ENCODE results near the gene AMOTL2.

AMOTL2 gene

GRCh38 chr3:134376786-134377426, 2.7 kb upstream of the AMOTL2 start:
- H4K8ac ChIP-seq (ENCODE audit: low read length) = no peak overlapping the region
- H2BK12ac ChIP-seq (ENCODE audit: low read length in 2 of 2) = no peak overlapping the region
- H4K91ac ChIP-seq (ENCODE audit: low read length) = no peak overlapping the region
- H3K9me3 ChIP-seq (ENCODE audit: control insufficient read depth, low read length) = no peaks in the 10 kb centered on the region
- WGBS = 96% methylated on average over 5 of the region's 5 CpGs
- H3K27ac ChIP-seq (ENCODE audit: low read length, poor library complexity, severe bottlenecking) = no peak overlapping the region
- H3K36me3 ChIP-seq (ENCODE audit: control insufficient read depth in 1 of 2, insufficient read depth in 2 of 2, low read depth in 1 of 2, low read length in 2 of 2) = peaks cover 0 to 3% of the 10 kb centered on the region in 2 experiments
- no peak for DNase-seq
- no peak overlapping the region for H2BK5ac ChIP-seq (ENCODE audit: low read depth, low read length, poor library complexity, severe bottlenecking)
- peaks cover 0 to 11% of the 10 kb centered on the region in 2 experiments for H3K27me3 ChIP-seq (ENCODE audit: control insufficient read depth in 1 of 2, insufficient read depth in 1 of 2, low read length in 2 of 2)
- peaks cover 17% of the 10 kb centered on the region for H3K4me1 ChIP-seq (ENCODE audit: control insufficient read depth, insufficient read depth, low read depth, low read length)
- H2AK5ac ChIP-seq (ENCODE audit: low read length, severe bottlenecking) = no peak overlapping the region
- no peak overlapping the region for H3K18ac ChIP-seq (ENCODE audit: low read depth in 1 of 2, low read length in 2 of 2)
- no peak overlapping the region for H2BK120ac ChIP-seq (ENCODE audit: low read depth, low read length)
- no peak overlapping the region for H3K23ac ChIP-seq (ENCODE audit: low read length in 2 of 2)
- peaks cover 5% of the 10 kb centered on the region for H3K79me1 ChIP-seq (replicated peaks; ENCODE audit: low read length, poor library complexity, severe bottlenecking)
- no peak overlapping the region for H3K4me3 ChIP-seq (ENCODE audit: insufficient read depth in 1 of 2, low read depth in 1 of 2, low read length in 2 of 2)
- H3K4me2 ChIP-seq (ENCODE audit: low read length, poor library complexity, severe bottlenecking) = no peak overlapping the region
- no peak overlapping the region for H2AFZ ChIP-seq (ENCODE audit: low read depth, low read length)
- H3K9ac ChIP-seq (ENCODE audit: low read length) = no peak overlapping the region
- no peak overlapping the region for H3K4ac ChIP-seq (ENCODE audit: low read depth in 1 of 2, low read length in 2 of 2)
- H2BK15ac ChIP-seq (ENCODE audit: low read depth, poor library complexity, severe bottlenecking) = no peak overlapping the region
- H3K14ac ChIP-seq (ENCODE audit: low read length in 2 of 2) = no peak overlapping the region

GRCh38 chr3:134376385-134376765, 2.1 kb upstream of the AMOTL2 start:
- Histone ChIP-seq H3K27me3 (ENCODE audit: control insufficient read depth in 1 of 2, insufficient read depth in 1 of 2, low read length in 2 of 2) (peaks cover 0 to 11% of the 10 kb centered on the region in 2 experiments), H3K27ac (ENCODE audit: low read length, poor library complexity, severe bottlenecking) (no peak overlapping the region), H2BK15ac (ENCODE audit: low read depth, poor library complexity, severe bottlenecking) (no peak overlapping the region), H3K14ac (ENCODE audit: low read length in 2 of 2) (no peak overlapping the region), H3K36me3 (ENCODE audit: control insufficient read depth in 1 of 2, insufficient read depth in 2 of 2, low read depth in 1 of 2, low read length in 2 of 2) (peaks cover 0 to 6% of the 10 kb centered on the region in 2 experiments), H3K9ac (ENCODE audit: low read length) (no peak overlapping the region), H3K18ac (ENCODE audit: low read depth in 1 of 2, low read length in 2 of 2) (no peak overlapping the region), H2AFZ (ENCODE audit: low read depth, low read length) (no peak overlapping the region), H4K91ac (ENCODE audit: low read length) (no peak overlapping the region), H2BK12ac (ENCODE audit: low read length in 2 of 2) (no peak overlapping the region), H3K23ac (ENCODE audit: low read length in 2 of 2) (no peak overlapping the region), H3K9me3 (ENCODE audit: control insufficient read depth, low read length) (no peaks in the 10 kb centered on the region), H3K4me2 (ENCODE audit: low read length, poor library complexity, severe bottlenecking) (no peak overlapping the region), H3K4me1 (ENCODE audit: control insufficient read depth, insufficient read depth, low read depth, low read length) (peaks cover 17% of the 10 kb centered on the region), H2AK5ac (ENCODE audit: low read length, severe bottlenecking) (no peak overlapping the region), H2BK5ac (ENCODE audit: low read depth, low read length, poor library complexity, severe bottlenecking) (no peak overlapping the region), H4K8ac (ENCODE audit: low read length) (no peak overlapping the region), H3K79me1 (replicated peaks; ENCODE audit: low read length, poor library complexity, severe bottlenecking) (peaks cover 5% of the 10 kb centered on the region), H3K4ac (ENCODE audit: low read depth in 1 of 2, low read length in 2 of 2) (no peak overlapping the region), H2BK120ac (ENCODE audit: low read depth, low read length) (no peak overlapping the region), H3K4me3 (ENCODE audit: insufficient read depth in 1 of 2, low read depth in 1 of 2, low read length in 2 of 2) (no peak overlapping the region)
- WGBS = 100% methylated on average over 4 of the region's 4 CpGs
- DNase-seq = no peak

GRCh38 chr3:134375582-134376384, 1.5 kb upstream of the AMOTL2 start:
- Histone ChIP-seq H3K27ac (ENCODE audit: low read length, poor library complexity, severe bottlenecking) (no peak overlapping the region), H3K18ac (ENCODE audit: low read depth in 1 of 2, low read length in 2 of 2) (no peak overlapping the region), H3K23ac (ENCODE audit: low read length in 2 of 2) (no peak overlapping the region), H3K14ac (ENCODE audit: low read length in 2 of 2) (no peak overlapping the region), H3K9me3 (ENCODE audit: control insufficient read depth, low read length) (no peaks in the 10 kb centered on the region), H4K91ac (ENCODE audit: low read length) (no peak overlapping the region), H3K4me2 (ENCODE audit: low read length, poor library complexity, severe bottlenecking) (peak overlapping the region; percentile 88), H3K4me1 (ENCODE audit: control insufficient read depth, insufficient read depth, low read depth, low read length) (peaks cover 23% of the 10 kb centered on the region), H2BK15ac (ENCODE audit: low read depth, poor library complexity, severe bottlenecking) (no peak overlapping the region), H3K4ac (ENCODE audit: low read depth in 1 of 2, low read length in 2 of 2) (peak overlapping the region in 1 of 2 experiments; percentile 42), H2BK120ac (ENCODE audit: low read depth, low read length) (peak overlapping the region; percentile 23), H2BK12ac (ENCODE audit: low read length in 2 of 2) (peak overlapping the region in 1 of 2 experiments; percentile 32), H3K36me3 (ENCODE audit: control insufficient read depth in 1 of 2, insufficient read depth in 2 of 2, low read depth in 1 of 2, low read length in 2 of 2) (peaks cover 6 to 12% of the 10 kb centered on the region in 2 experiments), H3K4me3 (ENCODE audit: insufficient read depth in 1 of 2, low read depth in 1 of 2, low read length in 2 of 2) (no peak overlapping the region), H2BK5ac (ENCODE audit: low read depth, low read length, poor library complexity, severe bottlenecking) (no peak overlapping the region), H3K27me3 (ENCODE audit: control insufficient read depth in 1 of 2, insufficient read depth in 1 of 2, low read length in 2 of 2) (peaks cover 0 to 11% of the 10 kb centered on the region in 2 experiments), H2AFZ (ENCODE audit: low read depth, low read length) (no peak overlapping the region), H3K79me1 (replicated peaks; ENCODE audit: low read length, poor library complexity, severe bottlenecking) (peaks cover 5% of the 10 kb centered on the region), H4K8ac (ENCODE audit: low read length) (no peak overlapping the region), H3K9ac (ENCODE audit: low read length) (no peak overlapping the region), H2AK5ac (ENCODE audit: low read length, severe bottlenecking) (peak overlapping the region; percentile 16)
- WGBS = 85% methylated on average over 8 of the region's 8 CpGs
- DNase-seq = no peak
